Measurements from ENCODE around the gene DRAXIN. TPM values are rescaled to one million over a fixed set of nuclear protein-coding genes. Genes with fewer than 3 reads are reported as not detected.

The DRAXIN gene
- total and polyA plus RNA-seq, 2 donors (not counting 3 experiments of a cell fraction or from before 2014, with no cell fraction given), result 0.44 to 3.2 TPM

DNA sequence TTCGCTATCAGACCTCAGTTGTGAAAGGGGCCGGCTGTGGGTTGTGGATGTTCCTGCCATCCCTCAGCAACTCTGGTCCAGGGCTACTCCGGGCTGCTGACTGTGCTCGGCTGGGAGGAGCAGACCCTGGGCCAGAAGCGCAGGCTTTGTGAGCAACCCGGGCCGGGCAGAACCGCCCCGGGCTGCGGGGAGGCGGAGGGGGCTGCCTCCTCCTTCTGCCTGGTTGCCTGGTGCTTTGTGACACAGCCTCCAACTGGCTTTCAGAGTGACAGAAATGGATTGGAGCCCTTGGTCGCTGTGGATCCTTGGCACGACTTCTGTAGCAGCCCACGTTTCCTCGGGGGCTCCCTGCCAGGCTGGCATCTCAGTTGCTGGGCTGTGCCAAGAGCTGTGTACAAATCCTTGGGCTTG lies 10.0 kb downstream of the DRAXIN start:
- no peak for FAIRE-seq
- Histone ChIP-seq H4K20me1 (replicated peaks; ENCODE audit: control insufficient read depth, extremely low read depth, insufficient read depth, low read length) (no peaks in the 10 kb centered on the region), H3K4me1 (ENCODE audit: control insufficient read depth, extremely low read depth, insufficient read depth, low read length) (no peaks in the 10 kb centered on the region), H3K79me2 (ENCODE audit: control insufficient read depth, insufficient read depth, low read length) (no peaks in the 10 kb centered on the region), H3K9me1 (replicated peaks; ENCODE audit: control insufficient read depth, extremely low read depth, insufficient read depth, low read length) (no peaks in the 10 kb centered on the region), H3K27me3 (ENCODE audit: control insufficient read depth in 2 of 2, insufficient read depth in 2 of 2, low read length in 2 of 2) (peaks cover 12 to 20% of the 10 kb centered on the region in 2 experiments), H3K27ac (ENCODE audit: insufficient read depth, low read depth, low read length) (no peak overlapping the region), H2AFZ (ENCODE audit: low read depth, low read length) (no peak overlapping the region), H3K4me2 (ENCODE audit: insufficient read depth, low read length) (no peak overlapping the region), H3K36me3 (ENCODE audit: control insufficient read depth in 2 of 2, extremely low read depth in 1 of 2, insufficient read depth in 2 of 2, low read length in 2 of 2) (no peaks in the 10 kb centered on the region), H3K9ac (replicated peaks; ENCODE audit: extremely low read depth, insufficient read depth, low read length) (no peak overlapping the region), H3K9me3 (replicated peaks; ENCODE audit: control insufficient read depth, insufficient read depth, low read length) (no peaks in the 10 kb centered on the region), H3K4me3 (replicated peaks in 1 of 3; ENCODE audit: insufficient read depth in 1 of 3, low read depth in 1 of 3, low read length in 3 of 3) (no peak overlapping the region)
- no peak for TF ChIP-seq CTCF (IDR thresholded peaks at IDR 0.05; ENCODE audit: extremely low read depth in 1 of 2, insufficient read depth in 1 of 2, low read depth in 1 of 2, low read length in 2 of 2)
- TF ChIP-seq JUN (IDR thresholded peaks at IDR 0.05; ENCODE audit: borderline replicate concordance, insufficient read depth, insufficient read length, low read depth), result no peak
- TF ChIP-seq POLR2A (IDR thresholded peaks at IDR 0.05; ENCODE audit: low read depth, low read length), result no peak
- TF ChIP-seq EZH2 (IDR thresholded peaks at IDR 0.05; ENCODE audit: borderline replicate concordance, low read depth, low read length, severe bottlenecking), result no peak
- no peak for TF ChIP-seq POLR2AphosphoS5 (IDR thresholded peaks at IDR 0.05; ENCODE audit: insufficient read depth, low read depth, low read length)
- TF ChIP-seq MAX (IDR thresholded peaks at IDR 0.05; ENCODE audit: insufficient read depth, insufficient read length), result no peak
- no peak for TF ChIP-seq FOS (IDR thresholded peaks at IDR 0.05; ENCODE audit: borderline replicate concordance, insufficient read depth, low read length)
- TF ChIP-seq GATA2 (IDR thresholded peaks at IDR 0.05; ENCODE audit: insufficient read depth, insufficient read length, low read depth, low read length), result no peak
- TF ChIP-seq MYC (IDR thresholded peaks at IDR 0.05; ENCODE audit: low read depth, low read length), result no peak
- CTCF ChIA-PET, result interaction anchor here (1.6 to 3.5 kb wide), 2 partner anchors 9 to 51 kb away, joined by 4 to 17 read pairs; no protein-coding TSS in a partner anchor
- dilution Hi-C loops (cut with MboI; ENCODE audit: extremely low pct_ligation_motif_present, low sequenced_read_pairs) (no loop called here), intact Hi-C loops (cut with micrococcal nuclease) (no loop called here)
- BruUV-seq (replicated peaks), result no TSS peak
- DNase-seq (ENCODE audit: low read depth, low spot score), result no peak
- POLR2A ChIA-PET, result no interaction called here
